Heart left ventricle (tissue), 13 donors: Measurements from ENCODE around the gene LGR6.

ENCODE experiments used
- POLR2A ChIP-seq, 2 donors: fragments of 450-650 bp; IDR thresholded peaks; one replicate each; pipeline ENCODE4 v1.6.1; 2017; ENCODE audit warnings: antibody characterized with exemption in 2 of 2, mild to moderate bottlenecking in 2 of 2, moderate library complexity in 2 of 2
- TF ChIP-seq, protein P1 (sequence below), 12 donors: fragments of 200-600 bp; sonication (generic) in 4 of 12; IDR thresholded peaks; one replicate each; pipeline versions ENCODE4 v1.5.0 to v1.8.0; 2018 to 2022; ENCODE audit warnings: antibody characterized with exemption in 12 of 12, mild to moderate bottlenecking in 5 of 12
- donor health status: ischemic (EF 13 %, LVEDD 7.1; RV severe dilation, severe dysfunction).
- donor health status: DM: no; HTN: yes; CAD: no.
- donor health status: DM: no; HTN: no; CAD: no.
- donor health status: ischemic (EF 25% LVEDD 6.9; RV normal size, moderate dysfunction).
- donor health status: ischemic (EF 25% LVEDD 5.7; RV mildly dilated, moderate dysfunction).
- donor health status: ischemic (EF 35%, LVEDD 5.7; RV mildly dilated, moderate dysfunction).
- donor health status: nonischemic (EF 11% LVEDD 7.7; RV severe dilation, severe dysfunction).
- donor health status: DM: yes; HTN: yes; CAD: no.
- donor health status: PGD.
- donor health status: ischemic (EF 29% LVEDD 5.4; RV normal size, mild dysfunction).
- donor health status: nonischemic (EF 23%, LVEDD 6.1; RV moderate dilation, normal function).

DNA sequence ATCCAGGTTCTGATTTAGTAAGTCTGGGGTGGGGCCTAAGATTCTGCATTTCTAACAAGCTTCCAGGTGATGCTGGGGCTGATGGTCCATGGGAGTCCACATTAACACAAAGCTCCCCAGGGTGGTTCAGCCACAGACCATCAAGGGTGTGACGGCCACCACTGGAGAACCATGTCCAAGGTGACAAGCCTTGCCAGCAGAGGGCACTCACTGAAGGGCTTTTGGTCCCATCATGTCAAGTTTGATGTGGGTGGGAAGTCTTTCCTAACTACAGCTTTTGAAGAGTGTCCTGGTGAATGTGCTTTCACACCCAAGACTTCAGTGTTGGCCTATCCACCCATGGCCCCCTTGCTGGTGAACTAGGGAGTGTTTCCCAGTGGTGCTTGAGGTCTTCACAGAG is 81.0 kb downstream of the LGR6 start:
- TF ChIP-seq, protein P1, sequence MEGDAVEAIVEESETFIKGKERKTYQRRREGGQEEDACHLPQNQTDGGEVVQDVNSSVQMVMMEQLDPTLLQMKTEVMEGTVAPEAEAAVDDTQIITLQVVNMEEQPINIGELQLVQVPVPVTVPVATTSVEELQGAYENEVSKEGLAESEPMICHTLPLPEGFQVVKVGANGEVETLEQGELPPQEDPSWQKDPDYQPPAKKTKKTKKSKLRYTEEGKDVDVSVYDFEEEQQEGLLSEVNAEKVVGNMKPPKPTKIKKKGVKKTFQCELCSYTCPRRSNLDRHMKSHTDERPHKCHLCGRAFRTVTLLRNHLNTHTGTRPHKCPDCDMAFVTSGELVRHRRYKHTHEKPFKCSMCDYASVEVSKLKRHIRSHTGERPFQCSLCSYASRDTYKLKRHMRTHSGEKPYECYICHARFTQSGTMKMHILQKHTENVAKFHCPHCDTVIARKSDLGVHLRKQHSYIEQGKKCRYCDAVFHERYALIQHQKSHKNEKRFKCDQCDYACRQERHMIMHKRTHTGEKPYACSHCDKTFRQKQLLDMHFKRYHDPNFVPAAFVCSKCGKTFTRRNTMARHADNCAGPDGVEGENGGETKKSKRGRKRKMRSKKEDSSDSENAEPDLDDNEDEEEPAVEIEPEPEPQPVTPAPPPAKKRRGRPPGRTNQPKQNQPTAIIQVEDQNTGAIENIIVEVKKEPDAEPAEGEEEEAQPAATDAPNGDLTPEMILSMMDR (IDR thresholded peaks at IDR 0.05): peak in 10 of 12 donors; percentile 22 to 55 (median 36)
- TF ChIP-seq POLR2A (IDR thresholded peaks at IDR 0.05): no peak
